Osteocyte (in vitro differentiated cells): ENCODE measurements around the gene THOC7. TPM values are rescaled to one million over a fixed set of nuclear protein-coding genes. Genes with fewer than 3 reads are reported as not detected.

Experiments used
- DNase-seq: peaks from one replicate; pipeline ENCODE4 v3.0.0; 2021; ENCODE audit warnings: mixed read lengths; ENCODE audit not compliant: unreplicated experiment; ENCODE audit errors: extremely low spot score
- H3K27ac Mint-ChIP-seq: one replicate; pipeline ENCODE4 v1.8.0; 2021; ENCODE audit warnings: mild to moderate bottlenecking, mixed read lengths; ENCODE audit not compliant: unreplicated experiment
- H3K27me3 Mint-ChIP-seq: one replicate; pipeline ENCODE4 v1.8.0; 2021; ENCODE audit warnings: mixed read lengths; ENCODE audit not compliant: unreplicated experiment
- H3K36me3 Mint-ChIP-seq: one replicate; pipeline ENCODE4 v1.8.0; 2021; ENCODE audit warnings: mixed read lengths; ENCODE audit not compliant: unreplicated experiment
- H3K4me1 Mint-ChIP-seq: one replicate; pipeline ENCODE4 v1.8.0; 2021; ENCODE audit warnings: mixed read lengths; ENCODE audit not compliant: unreplicated experiment
- H3K4me3 Mint-ChIP-seq: one replicate; pipeline ENCODE4 v1.8.0; 2021; ENCODE audit warnings: mild to moderate bottlenecking, moderate library complexity, mixed read lengths; ENCODE audit not compliant: unreplicated experiment
- H3K9me3 Mint-ChIP-seq: one replicate; pipeline ENCODE4 v1.8.0; 2021; ENCODE audit warnings: mixed read lengths; ENCODE audit not compliant: unreplicated experiment
- CTCF ChIP-seq: fragments of 200-600 bp; sonication (generic); IDR thresholded peaks from 2 replicates; pipeline ENCODE4 v1.5.0; 2021; ENCODE audit warnings: antibody characterized with exemption, mild to moderate bottlenecking, moderate library complexity
- total RNA-seq: library from RNA; stranded (reverse); gene quantifications from 2 replicates; pipeline ENCODE4 v1.2.1, GENCODE V29; 2021

THOC7 gene
- total RNA-seq, 1 donor from 2014 or later = 59.4 TPM

GRCh38 chr3:63855333-63855940, 8.2 kb downstream of the THOC7 start:
- Mint-ChIP-seq H3K36me3 (peaks cover 10% of the 10 kb centered on the region), H3K27ac (no peak overlapping the region), H3K4me3 (no peak overlapping the region), H3K4me1 (peaks cover 10% of the 10 kb centered on the region), H3K9me3 (no peaks in the 10 kb centered on the region), H3K27me3 (no peaks in the 10 kb centered on the region)
- DNase-seq = no peak
- TF ChIP-seq CTCF = no peak

GRCh38 chr3:63853106-63853505, 10.5 kb downstream of the THOC7 start:
- Mint-ChIP-seq H3K4me1 (peaks cover 10% of the 10 kb centered on the region), H3K27ac (no peak overlapping the region), H3K4me3 (no peak overlapping the region), H3K36me3 (peaks cover 10% of the 10 kb centered on the region), H3K27me3 (no peaks in the 10 kb centered on the region), H3K9me3 (no peaks in the 10 kb centered on the region)
- TF ChIP-seq CTCF = no peak
- no peak for DNase-seq

- H3K27ac Mint-ChIP-seq = no peak overlapping the region
- no peak for DNase-seq
- no peaks in the 10 kb centered on the region for H3K27me3 Mint-ChIP-seq
- no peaks in the 10 kb centered on the region for H3K4me1 Mint-ChIP-seq
- no peaks in the 10 kb centered on the region for H3K9me3 Mint-ChIP-seq
- no peak for TF ChIP-seq CTCF
- H3K4me3 Mint-ChIP-seq = no peak overlapping the region
- H3K36me3 Mint-ChIP-seq = peaks cover 10% of the 10 kb centered on the region
These were observed 12.3 kb downstream of the THOC7 start for GRCh38 chr3:63851287-63851686.

- H3K4me1 Mint-ChIP-seq = no peaks in the 10 kb centered on the region
These were observed 14.4 kb downstream of the THOC7 start for GRCh38 chr3:63849175-63849574.

More at GRCh38 chr3:63849175-63849574, 14.4 kb downstream of the THOC7 start:
- H3K27me3 Mint-ChIP-seq = no peaks in the 10 kb centered on the region
- no peak for TF ChIP-seq CTCF
- H3K36me3 Mint-ChIP-seq = peaks cover 10% of the 10 kb centered on the region
- no peaks in the 10 kb centered on the region for H3K9me3 Mint-ChIP-seq
- H3K4me3 Mint-ChIP-seq = no peak overlapping the region
- no peak for DNase-seq
- H3K27ac Mint-ChIP-seq = no peak overlapping the region
